Spleen (tissue), 7 donors: ENCODE data around the gene CCL27.

ENCODE experiments used
- POLR2A ChIP-seq, 3 donors: fragments of 450-650 bp; IDR thresholded peaks; one replicate each; pipeline ENCODE4 v1.5.1; 2017; ENCODE audit warnings: antibody characterized with exemption in 3 of 3, mild to moderate bottlenecking in 1 of 3
- POLR2AphosphoS5 ChIP-seq, 3 donors: sonication (generic); formaldehyde crosslinking; IDR thresholded peaks; one replicate each; pipeline ENCODE4 v1.5.1; 2017; ENCODE audit warnings: antibody characterized with exemption in 3 of 3
- TF ChIP-seq, protein P1 (sequence below), 11 experiments: fragments of 200-600 bp in 7 of 11; fragments of 450-650 bp in 4 of 11; sonication (generic) in 4 of 11; IDR thresholded peaks in 8 of 11; conservative IDR thresholded peaks in 3 of 11; 1 replicate in 7 of 11; 2 replicates in 4 of 11; pipeline versions ENCODE4 v1.4.0 to v1.8.0; 2016 to 2021; ENCODE audit warnings: antibody characterized with exemption in 11 of 11, inconsistent platforms in 4 of 11, mild to moderate bottlenecking in 1 of 11
- donor health status: DM: no; HTN: no; CAD: no; lungs with moderate emphysema.
- donor health status: DM: no; HTN: no; CAD: no.
- donor health status: DM: no; HTN: no; CAD: no.

- TF ChIP-seq POLR2AphosphoS5 (IDR thresholded peaks at IDR 0.05) (no peak), POLR2A (IDR thresholded peaks at IDR 0.05) (no peak)
- TF ChIP-seq, protein P1, sequence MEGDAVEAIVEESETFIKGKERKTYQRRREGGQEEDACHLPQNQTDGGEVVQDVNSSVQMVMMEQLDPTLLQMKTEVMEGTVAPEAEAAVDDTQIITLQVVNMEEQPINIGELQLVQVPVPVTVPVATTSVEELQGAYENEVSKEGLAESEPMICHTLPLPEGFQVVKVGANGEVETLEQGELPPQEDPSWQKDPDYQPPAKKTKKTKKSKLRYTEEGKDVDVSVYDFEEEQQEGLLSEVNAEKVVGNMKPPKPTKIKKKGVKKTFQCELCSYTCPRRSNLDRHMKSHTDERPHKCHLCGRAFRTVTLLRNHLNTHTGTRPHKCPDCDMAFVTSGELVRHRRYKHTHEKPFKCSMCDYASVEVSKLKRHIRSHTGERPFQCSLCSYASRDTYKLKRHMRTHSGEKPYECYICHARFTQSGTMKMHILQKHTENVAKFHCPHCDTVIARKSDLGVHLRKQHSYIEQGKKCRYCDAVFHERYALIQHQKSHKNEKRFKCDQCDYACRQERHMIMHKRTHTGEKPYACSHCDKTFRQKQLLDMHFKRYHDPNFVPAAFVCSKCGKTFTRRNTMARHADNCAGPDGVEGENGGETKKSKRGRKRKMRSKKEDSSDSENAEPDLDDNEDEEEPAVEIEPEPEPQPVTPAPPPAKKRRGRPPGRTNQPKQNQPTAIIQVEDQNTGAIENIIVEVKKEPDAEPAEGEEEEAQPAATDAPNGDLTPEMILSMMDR (IDR thresholded peaks at IDR 0.05 in 8 of 11, conservative IDR thresholded peaks at IDR 0.05 in 3 of 11), result no peak
Observed at GRCh38 chr9:34674440-34674839, 12.0 kb upstream of the CCL27 start.
